Lower leg skin (tissue), 4 donors: Measurements from ENCODE around the gene XAB2. TPM values are rescaled to one million over a fixed set of nuclear protein-coding genes. Genes with fewer than 3 reads are reported as not detected.

Source experiments
- DNase-seq, 2 donors: peaks; one replicate each; pipeline ENCODE4 v3.0.0-alpha.2; 2019; ENCODE audit warnings: low spot score in 2 of 2
- H3K4me3 ChIP-seq: fragments of 200-600 bp; sonication (generic); 2 replicates; pipeline ENCODE4 v1.5.1; 2017; ENCODE audit warnings: mild to moderate bottlenecking, low read depth; ENCODE audit not compliant: poor library complexity, severe bottlenecking
- CTCF ChIP-seq, 3 donors: fragments of 450-650 bp; IDR thresholded peaks; one replicate each; pipeline ENCODE4 v1.5.1; 2016; ENCODE audit warnings: antibody characterized with exemption in 3 of 3, mild to moderate bottlenecking in 3 of 3, moderate library complexity in 2 of 3
- POLR2A ChIP-seq, 2 donors: fragments of 450-650 bp; IDR thresholded peaks; one replicate each; pipeline ENCODE4 v1.6.1; 2016 to 2017; ENCODE audit warnings: antibody characterized with exemption in 2 of 2, mild to moderate bottlenecking in 1 of 2, moderate library complexity in 1 of 2
- WGBS, 2 donors: methylation state at CpG; one replicate each; pipeline ENCODE4 v1.1.5; 2018; 5-methylcytosine and 5-hydroxymethylcytosine counted together
- intact Hi-C: fragments of 100-400 bp; cut with DNase I; formaldehyde crosslinking; loops from one replicate; pipeline ENCODE4 v1.15.0; 2023; ENCODE audit warnings: low total_unique reads
- total RNA-seq, 4 donors: library from RNA; depleted of rRNA; stranded (reverse); fragments of >200 nt; gene quantifications; one replicate each; pipeline ENCODE4 v1.1.0, GENCODE V29; 2016

The XAB2 gene
- total RNA-seq, 4 donors from 2014 or later: 55.9 to 99.1 (median 67.7) TPM

GRCh38 chr19:7663706-7664105 lies 34.4 kb upstream of the XAB2 start:
- intact Hi-C loops: no loop called here
- no peak overlapping the region for H3K4me3 ChIP-seq
- no peak for DNase-seq
- 57 to 66% methylated on average over 7 of the region's 7 CpGs for WGBS, 2 donors
- no peak for TF ChIP-seq CTCF (IDR thresholded peaks at IDR 0.05)
- no peak for TF ChIP-seq POLR2A (IDR thresholded peaks at IDR 0.05)

- WGBS, 2 donors: 65 to 73% methylated on average over 14 of the region's 14 CpGs
- TF ChIP-seq CTCF (IDR thresholded peaks at IDR 0.05) (no peak), POLR2A (IDR thresholded peaks at IDR 0.05) (no peak)
- H3K4me3 ChIP-seq: no peak overlapping the region
- intact Hi-C loops: no loop called here
- DNase-seq: no peak
Observed at GRCh38 chr19:7662657-7663056, 33.3 kb upstream of the XAB2 start.

GRCh38 chr19:7661744-7662538 lies 32.6 kb upstream of the XAB2 start:
- no peak overlapping the region for H3K4me3 ChIP-seq
- 74 to 77% methylated on average over 8 of the region's 8 CpGs for WGBS, 2 donors
- no peak for DNase-seq
- no peak for TF ChIP-seq POLR2A (IDR thresholded peaks at IDR 0.05)
- no peak for TF ChIP-seq CTCF (IDR thresholded peaks at IDR 0.05)
- intact Hi-C loops: no loop called here

GRCh38 chr19:7658219-7658686 lies 28.9 kb upstream of the XAB2 start:
- whole genome bisulfite sequencing, 2 donors: 31 to 48% methylated on average over 9 of the region's 9 CpGs
- no peak overlapping the region for H3K4me3 ChIP-seq
- TF ChIP-seq POLR2A (IDR thresholded peaks at IDR 0.05) (no peak), CTCF (IDR thresholded peaks at IDR 0.05) (no peak)
- intact Hi-C loops: no loop called here
- DNase-seq: no peak

GRCh38 chr19:7657131-7657751 lies 27.9 kb upstream of the XAB2 start:
- WGBS, 2 donors: 37% methylated on average over 14 of the region's 14 CpGs
- intact Hi-C loops: no loop called here
- no peak for DNase-seq
- TF ChIP-seq CTCF (IDR thresholded peaks at IDR 0.05): no peak
- TF ChIP-seq POLR2A (IDR thresholded peaks at IDR 0.05): no peak
- no peak overlapping the region for H3K4me3 ChIP-seq
